H1 (cell line): ENCODE results near the gene TMEM183A.

Experiments
- ATF3 ChIP-seq: IDR thresholded peaks from 2 replicates; pipeline ENCODE4 v1.6.1; 2011; ENCODE audit warnings: low read depth, mild to moderate bottlenecking, low read length; ENCODE audit not compliant: insufficient read depth
- BACH1 ChIP-seq: IDR thresholded peaks from 2 replicates; pipeline ENCODE4 v1.6.1; 2012; ENCODE audit warnings: low read length, improper control_type of control experiment
- CEBPB ChIP-seq: IDR thresholded peaks from 2 replicates; pipeline ENCODE4 v1.6.1; 2012; ENCODE audit warnings: low read depth, low read length
- GABPA ChIP-seq: IDR thresholded peaks from 2 replicates; pipeline ENCODE4 v1.6.1; 2011; ENCODE audit warnings: mild to moderate bottlenecking, low read length, moderate library complexity, borderline replicate concordance; ENCODE audit not compliant: insufficient read depth
- JUND ChIP-seq: IDR thresholded peaks from 2 replicates; pipeline ENCODE4 v1.6.1; 2011; ENCODE audit warnings: mild to moderate bottlenecking, improper control_type of control experiment, low read length
- POLR2AphosphoS5 ChIP-seq: IDR thresholded peaks from 2 replicates; pipeline ENCODE4 v1.6.1; 2011; ENCODE audit warnings: low read depth, low read length
- RAD21 ChIP-seq, 2 experiments: IDR thresholded peaks in 1 of 2; conservative IDR thresholded peaks in 1 of 2; 2 replicates each; pipeline ENCODE4 v1.6.1; 2011; ENCODE audit warnings: low read depth in 2 of 2, low read length in 2 of 2, improper control_type of control experiment in 1 of 2, inconsistent platforms in 1 of 2, mild to moderate bottlenecking in 1 of 2, moderate library complexity in 1 of 2
- SP2 ChIP-seq: IDR thresholded peaks from 2 replicates; pipeline ENCODE4 v1.6.1; 2012; ENCODE audit warnings: mild to moderate bottlenecking, low read length, inconsistent platforms
- SRF ChIP-seq: IDR thresholded peaks from 2 replicates; pipeline ENCODE4 v1.6.1; 2011; ENCODE audit warnings: mild to moderate bottlenecking, low read depth, low read length, moderate library complexity
- YY1 ChIP-seq: IDR thresholded peaks from 2 replicates; pipeline ENCODE4 v1.6.1; 2011; ENCODE audit warnings: low read depth, mild to moderate bottlenecking, low read length

- TF ChIP-seq POLR2AphosphoS5 (peak; percentile 68), SRF (no peak), ATF3 (no peak), YY1 (no peak), BACH1 (no peak), CEBPB (no peak), SP2 (no peak), RAD21 (IDR thresholded peaks at IDR 0.05 in 1 of 2, conservative IDR thresholded peaks at IDR 0.05 in 1 of 2; ENCODE audit: low read depth in 2 of 2, low read length in 2 of 2) (no peak), JUND (no peak), GABPA (no peak)
Measured at GRCh38 chr1:202957733-202958543, 49.2 kb upstream of the TMEM183A start, which contains the start of gene ADIPOR1.
